Measurements from ENCODE around the gene CHST11. TPM values are rescaled to one million over a fixed set of nuclear protein-coding genes. Genes with fewer than 3 reads are reported as not detected.

Gene CHST11
- total and polyA plus RNA-seq, 10 of the 15 experiments (the other 5 are each of a cell fraction or from before 2014, with no cell fraction given): 1.9 to 38.1 (median 17.2) TPM

DNA sequence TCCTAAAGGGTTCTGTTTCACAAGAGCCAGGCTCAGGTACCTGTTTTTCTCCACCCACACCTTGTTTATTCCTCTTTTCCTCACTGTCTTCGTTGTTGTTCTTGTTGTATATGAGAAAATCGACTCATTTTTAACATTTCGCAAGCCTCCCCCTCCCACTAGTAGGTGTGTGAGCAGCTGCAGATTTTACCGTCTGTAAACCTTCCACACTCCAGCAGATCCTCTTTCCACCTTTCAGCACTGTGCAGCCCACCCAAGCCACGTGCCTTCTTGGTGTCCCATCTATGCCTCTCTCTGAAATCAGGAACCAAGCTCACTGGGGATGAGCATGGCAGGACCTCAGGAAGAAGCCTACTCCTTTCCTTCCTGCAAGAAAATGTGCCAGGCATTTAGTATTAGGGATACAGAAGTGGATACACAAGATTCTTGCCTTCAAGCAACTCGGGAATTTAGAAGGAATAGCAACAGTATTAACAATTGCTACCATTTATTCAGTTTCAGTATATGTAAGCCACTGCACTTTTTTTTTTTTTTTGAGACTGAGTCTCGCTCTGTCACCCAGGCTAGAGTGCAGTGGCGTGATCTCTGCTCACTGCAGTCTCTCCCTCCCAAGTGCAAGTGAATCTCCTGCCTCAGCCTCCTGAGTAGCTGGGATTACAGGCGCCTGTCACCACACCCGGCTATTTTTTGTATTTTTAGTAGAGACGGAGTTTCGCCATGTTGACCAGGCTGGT is 113.6 kb downstream of the CHST11 start (continued):
- no peak for TF ChIP-seq ZBTB40 (IDR thresholded peaks at IDR 0.05; ENCODE audit: borderline replicate concordance)
- TF ChIP-seq STAT3 (IDR thresholded peaks at IDR 0.05; ENCODE audit: low read depth, low read length): no peak
- TF ChIP-seq ZNF622 (IDR thresholded peaks at IDR 0.05): no peak
- TF ChIP-seq, protein P1, sequence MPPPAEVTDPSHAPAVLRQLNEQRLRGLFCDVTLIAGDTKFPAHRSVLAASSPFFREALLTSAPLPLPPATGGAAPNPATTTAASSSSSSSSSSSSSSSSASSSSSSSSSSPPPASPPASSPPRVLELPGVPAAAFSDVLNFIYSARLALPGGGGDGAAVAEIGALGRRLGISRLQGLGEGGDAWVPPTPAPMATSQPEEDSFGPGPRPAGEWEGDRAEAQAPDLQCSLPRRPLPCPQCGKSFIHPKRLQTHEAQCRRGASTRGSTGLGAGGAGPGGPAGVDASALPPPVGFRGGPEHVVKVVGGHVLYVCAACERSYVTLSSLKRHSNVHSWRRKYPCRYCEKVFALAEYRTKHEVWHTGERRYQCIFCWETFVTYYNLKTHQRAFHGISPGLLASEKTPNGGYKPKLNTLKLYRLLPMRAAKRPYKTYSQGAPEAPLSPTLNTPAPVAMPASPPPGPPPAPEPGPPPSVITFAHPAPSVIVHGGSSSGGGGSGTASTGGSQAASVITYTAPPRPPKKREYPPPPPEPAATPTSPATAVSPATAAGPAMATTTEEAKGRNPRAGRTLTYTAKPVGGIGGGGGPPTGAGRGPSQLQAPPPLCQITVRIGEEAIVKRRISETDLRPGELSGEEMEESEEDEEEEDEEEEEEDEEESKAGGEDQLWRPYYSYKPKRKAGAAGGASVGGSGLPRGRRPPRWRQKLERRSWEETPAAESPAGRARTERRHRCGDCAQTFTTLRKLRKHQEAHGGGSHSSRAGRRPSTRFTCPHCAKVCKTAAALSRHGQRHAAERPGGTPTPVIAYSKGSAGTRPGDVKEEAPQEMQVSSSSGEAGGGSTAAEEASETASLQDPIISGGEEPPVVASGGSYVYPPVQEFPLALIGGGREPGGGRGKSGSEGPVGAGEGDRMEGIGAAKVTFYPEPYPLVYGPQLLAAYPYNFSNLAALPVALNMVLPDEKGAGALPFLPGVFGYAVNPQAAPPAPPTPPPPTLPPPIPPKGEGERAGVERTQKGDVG (CRISPR knock-in tag; IDR thresholded peaks at IDR 0.05): no peak
- no peak for TF ChIP-seq HDAC6 (IDR thresholded peaks at IDR 0.05; ENCODE audit: unreplicated experiment)
- TF ChIP-seq HCFC1 (IDR thresholded peaks at IDR 0.05; ENCODE audit: low read length): no peak
- no peak for TF ChIP-seq EP300 (IDR thresholded peaks at IDR 0.05; ENCODE audit: borderline replicate concordance in 1 of 2, control insufficient read depth in 1 of 2, low read depth in 2 of 2, low read length in 2 of 2)
- TF ChIP-seq SP1 (IDR thresholded peaks at IDR 0.05; ENCODE audit: low read depth, low read length): no peak
- peak; percentile 8 to 14; a peak in 1 of 4 replicates for TF ChIP-seq BHLHE40 (IDR thresholded peaks at IDR 0.05; ENCODE audit: borderline replicate concordance in 1 of 2, low read depth in 2 of 2, low read length in 1 of 2)
- TF ChIP-seq PML (IDR thresholded peaks at IDR 0.05; ENCODE audit: low read length): no peak
- TF ChIP-seq SMAD5 (IDR thresholded peaks at IDR 0.05; ENCODE audit: low read depth): no peak
- TF ChIP-seq RUNX3 (IDR thresholded peaks at IDR 0.05; ENCODE audit: low read length): no peak
- TF ChIP-seq PAX5 (IDR thresholded peaks at IDR 0.05; ENCODE audit: borderline replicate concordance, low read depth, low read length): no peak
- no peak for TF ChIP-seq ZZZ3 (IDR thresholded peaks at IDR 0.05; ENCODE audit: control insufficient read depth, insufficient read length, low read depth)
- no peak for TF ChIP-seq POLR2AphosphoS2 (IDR thresholded peaks at IDR 0.05; ENCODE audit: low read depth, low read length)
- TF ChIP-seq YY1 (IDR thresholded peaks at IDR 0.05; ENCODE audit: low read depth, low read length): no peak
- no peak for TF ChIP-seq MYB (IDR thresholded peaks at IDR 0.05; ENCODE audit: borderline replicate concordance, low read depth, low read length)
- TF ChIP-seq, protein P2, sequence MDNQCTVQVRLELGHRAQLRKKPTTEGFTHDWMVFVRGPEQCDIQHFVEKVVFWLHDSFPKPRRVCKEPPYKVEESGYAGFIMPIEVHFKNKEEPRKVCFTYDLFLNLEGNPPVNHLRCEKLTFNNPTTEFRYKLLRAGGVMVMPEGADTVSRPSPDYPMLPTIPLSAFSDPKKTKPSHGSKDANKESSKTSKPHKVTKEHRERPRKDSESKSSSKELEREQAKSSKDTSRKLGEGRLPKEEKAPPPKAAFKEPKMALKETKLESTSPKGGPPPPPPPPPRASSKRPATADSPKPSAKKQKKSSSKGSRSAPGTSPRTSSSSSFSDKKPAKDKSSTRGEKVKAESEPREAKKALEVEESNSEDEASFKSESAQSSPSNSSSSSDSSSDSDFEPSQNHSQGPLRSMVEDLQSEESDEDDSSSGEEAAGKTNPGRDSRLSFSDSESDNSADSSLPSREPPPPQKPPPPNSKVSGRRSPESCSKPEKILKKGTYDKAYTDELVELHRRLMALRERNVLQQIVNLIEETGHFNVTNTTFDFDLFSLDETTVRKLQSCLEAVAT (IDR thresholded peaks at IDR 0.05): no peak
- TF ChIP-seq, protein P3, sequence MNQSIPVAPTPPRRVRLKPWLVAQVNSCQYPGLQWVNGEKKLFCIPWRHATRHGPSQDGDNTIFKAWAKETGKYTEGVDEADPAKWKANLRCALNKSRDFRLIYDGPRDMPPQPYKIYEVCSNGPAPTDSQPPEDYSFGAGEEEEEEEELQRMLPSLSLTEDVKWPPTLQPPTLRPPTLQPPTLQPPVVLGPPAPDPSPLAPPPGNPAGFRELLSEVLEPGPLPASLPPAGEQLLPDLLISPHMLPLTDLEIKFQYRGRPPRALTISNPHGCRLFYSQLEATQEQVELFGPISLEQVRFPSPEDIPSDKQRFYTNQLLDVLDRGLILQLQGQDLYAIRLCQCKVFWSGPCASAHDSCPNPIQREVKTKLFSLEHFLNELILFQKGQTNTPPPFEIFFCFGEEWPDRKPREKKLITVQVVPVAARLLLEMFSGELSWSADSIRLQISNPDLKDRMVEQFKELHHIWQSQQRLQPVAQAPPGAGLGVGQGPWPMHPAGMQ (IDR thresholded peaks at IDR 0.05; ENCODE audit: borderline replicate concordance): no peak
- TF ChIP-seq ZNF384 (IDR thresholded peaks at IDR 0.05; ENCODE audit: borderline replicate concordance, low read depth, low read length): peak; percentile 78
